A673 (cell line): ENCODE measurements around the gene ABCD1.

Source experiments
- CTCF ChIP-seq: fragments of 300-800, 200-600 bp; sonication (generic); conservative IDR thresholded peaks from 2 replicates; pipeline ENCODE4 v1.5.1; 2017; ENCODE audit warnings: low read depth, mild to moderate bottlenecking, antibody characterized with exemption, low read length, moderate library complexity, mixed read lengths
- EZH2 ChIP-seq: fragments of 200-600 bp; sonication (generic); IDR thresholded peaks from 2 replicates; pipeline ENCODE4 v1.6.1; 2017; ENCODE audit warnings: borderline replicate concordance, low read depth, mild to moderate bottlenecking, mixed read lengths, antibody characterized with exemption, low read length; ENCODE audit not compliant: poor library complexity, severe bottlenecking

- TF ChIP-seq CTCF (no peak), EZH2 (no peak)
Observed at GRCh38 chrX:153702336-153703035, 22.2 kb upstream of the ABCD1 start.
